Middle frontal gyrus (tissue), 1 donor: ENCODE results near the gene SPDEF.

Experiments used
- DNase-seq: peaks from one replicate; pipeline ENCODE4 v3.0.0-alpha.2; 2015; ENCODE audit warnings: low spot score; ENCODE audit errors: extremely low spot score

SPDEF gene

DNA sequence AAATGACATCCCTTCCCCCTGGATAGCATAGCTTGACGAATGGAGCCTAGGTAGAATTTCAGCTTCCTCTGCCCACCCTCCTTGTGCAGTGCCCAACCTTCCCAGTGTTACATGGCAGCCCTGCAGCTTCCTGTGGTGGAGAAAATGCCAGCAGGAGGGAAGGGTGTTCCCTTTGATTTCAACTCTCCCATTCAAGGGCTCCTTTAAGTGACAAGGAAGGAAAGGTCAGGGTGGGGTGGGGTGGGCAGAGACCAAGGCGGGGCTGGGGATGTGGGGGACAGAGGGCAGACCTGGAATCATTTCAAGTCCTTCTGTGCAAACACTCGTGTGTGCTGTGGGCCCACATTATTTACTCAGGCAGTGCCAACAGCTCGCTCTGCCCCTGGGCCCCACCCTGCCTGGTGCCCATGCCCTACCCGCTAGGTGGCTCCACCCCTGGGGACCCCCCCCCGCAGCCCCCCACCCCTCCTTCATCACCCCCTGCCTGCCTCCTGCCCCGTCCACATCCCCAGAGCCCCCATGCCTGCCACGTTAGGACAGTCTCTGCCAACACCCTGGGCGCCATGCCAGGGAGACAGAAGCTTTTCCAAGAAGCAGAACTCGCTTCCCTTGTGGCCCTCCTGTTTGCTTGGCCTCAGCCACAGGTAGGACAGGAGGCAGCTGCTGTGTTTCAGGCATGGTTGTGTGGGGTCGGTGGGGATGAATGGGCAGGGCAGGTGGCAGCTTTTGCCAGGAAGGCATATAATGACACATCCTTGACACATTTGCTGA, 9.4 kb downstream of the SPDEF start:
- DNase-seq: no peak

DNA sequence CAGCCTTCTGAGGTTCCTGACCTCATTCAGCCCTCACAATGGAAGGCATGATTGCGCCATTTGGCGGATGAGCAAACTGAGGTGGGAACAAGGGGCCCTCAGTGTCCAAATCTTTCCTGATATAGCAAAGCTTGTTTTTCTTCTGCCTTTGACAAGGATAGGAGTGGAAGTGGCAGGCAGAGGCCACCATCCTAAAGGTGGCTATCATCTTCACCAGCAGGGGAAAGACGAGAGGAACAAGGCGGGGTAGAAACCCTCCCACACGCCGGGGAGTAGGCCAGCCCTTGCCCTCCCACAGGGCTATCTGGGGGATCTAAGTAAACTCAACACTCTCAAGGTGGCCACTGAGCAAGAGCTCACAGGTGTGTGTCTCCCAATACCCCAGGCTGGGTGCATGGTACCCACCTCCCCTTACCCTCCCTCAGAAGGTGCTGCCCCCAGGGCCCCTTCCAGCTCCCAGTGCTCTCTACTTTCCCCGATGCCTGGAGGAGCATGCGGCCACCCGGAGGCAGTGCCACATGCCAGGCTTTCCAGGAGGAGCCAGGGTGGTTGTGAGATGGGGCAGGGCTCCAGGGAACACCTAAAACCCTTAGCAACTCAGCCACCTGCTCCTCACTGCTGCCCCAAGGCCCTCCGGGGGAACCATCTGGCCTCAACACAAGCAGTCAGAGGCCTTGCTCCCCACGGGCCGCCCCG, 11.2 kb downstream of the SPDEF start:
- DNase-seq: no peak

DNA sequence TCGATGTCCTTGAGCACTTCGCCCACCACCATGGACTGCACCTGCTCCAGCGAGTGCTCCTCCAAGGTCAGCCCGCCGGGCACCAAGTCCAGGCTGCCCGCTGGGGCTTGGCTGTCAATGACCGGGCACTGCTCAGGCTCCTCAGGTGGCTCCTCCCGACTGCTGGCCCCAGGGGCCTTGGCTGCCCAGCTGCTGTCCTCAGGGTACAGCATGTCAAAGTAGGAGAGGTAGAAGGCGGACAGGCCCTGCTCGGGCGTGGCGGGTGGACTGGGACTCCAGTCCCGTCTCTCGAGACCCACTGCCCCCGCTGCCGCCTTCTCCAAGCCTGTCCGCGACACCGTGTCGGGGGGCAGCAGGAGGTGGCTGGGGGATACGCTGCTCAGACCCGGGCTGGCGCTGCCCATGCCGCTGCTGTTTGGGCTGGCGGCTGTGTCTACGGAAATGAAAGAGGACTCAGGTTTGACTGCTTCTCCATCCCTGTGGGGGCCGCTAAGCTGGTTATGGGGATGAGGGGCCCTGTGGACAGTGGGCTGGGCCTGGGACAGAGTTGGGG, 12.0 kb downstream of the SPDEF start:
- DNase-seq: no peak

DNA sequence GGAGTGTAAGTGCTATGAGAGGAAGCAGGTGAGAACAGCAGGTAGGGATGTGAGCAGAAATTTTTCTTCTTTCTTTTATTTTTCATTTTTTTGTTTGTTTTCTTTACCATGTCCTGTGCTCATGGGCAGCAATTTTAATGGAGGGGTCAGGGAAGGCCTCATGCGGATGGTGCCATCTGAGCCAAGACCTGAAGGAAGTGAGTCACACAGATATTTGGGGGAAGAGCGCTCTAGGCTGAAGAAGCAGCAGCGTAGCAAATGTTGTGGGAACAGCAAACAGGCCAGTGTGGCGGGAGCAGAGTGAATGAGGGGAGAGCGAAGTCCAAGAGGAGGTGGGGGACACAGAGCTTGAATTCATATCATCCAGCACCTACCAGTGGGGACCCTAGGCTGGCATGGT, 12.7 kb downstream of the SPDEF start:
- DNase-seq: no peak

DNA sequence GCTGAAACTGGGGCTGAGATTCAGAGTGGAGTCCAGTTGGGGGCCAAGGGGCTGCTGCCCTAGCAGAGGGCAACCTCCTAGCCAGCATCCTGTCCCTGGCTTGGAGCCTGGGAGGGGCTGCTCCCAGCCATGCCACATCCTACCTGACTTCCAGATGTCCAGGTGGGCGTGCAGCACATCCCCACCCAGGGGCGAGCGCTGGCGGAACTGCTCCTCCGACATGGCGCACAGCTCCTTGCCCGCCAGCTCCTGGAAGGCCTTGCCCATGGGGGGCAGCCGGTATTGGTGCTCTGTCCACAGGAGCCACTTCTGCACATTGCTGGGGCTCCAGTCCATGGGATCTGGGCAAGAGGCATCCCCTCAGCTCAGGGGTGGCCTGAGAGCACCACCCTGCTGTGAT, 15.3 kb downstream of the SPDEF start:
- DNase-seq: no peak

DNA sequence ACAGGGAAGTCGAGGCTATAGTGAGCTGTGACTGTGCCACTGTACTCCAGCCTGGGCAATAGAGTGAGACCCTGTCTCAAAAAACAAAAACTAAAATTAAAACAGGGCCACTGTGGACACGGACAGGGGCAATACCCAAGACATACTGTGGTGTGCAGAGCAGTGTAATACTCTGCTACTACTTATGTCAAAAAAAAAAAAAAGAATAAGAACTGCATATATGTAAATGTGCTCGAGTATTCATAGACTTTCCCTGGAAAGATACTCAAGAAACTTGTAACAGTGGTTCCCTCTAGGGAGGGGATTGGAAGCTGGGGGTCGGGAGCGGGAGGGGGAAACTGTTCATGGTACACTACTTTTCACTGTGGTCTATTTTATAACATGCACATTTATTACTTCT, 15.9 kb downstream of the SPDEF start:
- DNase-seq: no peak

DNA sequence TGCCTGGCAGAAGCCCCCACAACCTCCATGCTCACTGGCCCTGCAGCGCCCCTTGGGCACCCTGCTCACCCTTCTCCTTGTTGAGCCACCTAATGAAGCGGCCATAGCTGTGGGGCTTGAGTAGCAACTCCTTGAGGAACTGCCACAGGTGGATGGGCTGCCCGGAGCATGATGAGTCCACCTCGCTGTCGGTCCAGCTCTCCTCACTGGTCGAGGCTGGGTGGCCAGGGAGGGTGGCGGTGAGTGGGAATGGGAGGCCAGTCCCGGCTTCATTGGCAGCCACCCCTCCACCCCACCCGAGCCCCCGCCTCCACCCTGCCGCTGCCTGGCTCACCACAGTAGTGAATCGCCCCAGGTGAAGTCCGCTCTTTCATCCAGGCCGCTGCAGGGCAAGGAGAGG, 16.9 kb downstream of the SPDEF start:
- no peak for DNase-seq

DNA sequence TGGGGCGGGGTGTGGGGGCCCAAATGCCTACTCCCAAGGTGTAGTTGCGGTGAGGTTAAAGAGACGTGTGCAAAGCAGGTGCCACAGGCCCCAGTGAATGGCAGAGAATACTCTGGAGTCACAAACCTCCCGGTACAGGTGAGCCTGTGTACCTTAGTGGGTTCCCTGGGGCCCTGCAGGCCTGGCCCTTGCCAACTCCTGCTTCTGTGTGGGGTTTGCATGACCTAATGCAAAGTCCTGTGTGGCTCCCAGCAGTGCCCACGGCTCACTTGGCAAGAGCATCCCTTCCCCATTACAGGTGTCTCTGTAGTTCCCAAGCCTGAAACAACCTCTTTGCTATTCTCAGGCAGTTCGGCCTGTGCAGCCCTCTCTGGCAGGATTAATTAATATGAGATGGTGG, 17.5 kb downstream of the SPDEF start:
- no peak for DNase-seq

DNA sequence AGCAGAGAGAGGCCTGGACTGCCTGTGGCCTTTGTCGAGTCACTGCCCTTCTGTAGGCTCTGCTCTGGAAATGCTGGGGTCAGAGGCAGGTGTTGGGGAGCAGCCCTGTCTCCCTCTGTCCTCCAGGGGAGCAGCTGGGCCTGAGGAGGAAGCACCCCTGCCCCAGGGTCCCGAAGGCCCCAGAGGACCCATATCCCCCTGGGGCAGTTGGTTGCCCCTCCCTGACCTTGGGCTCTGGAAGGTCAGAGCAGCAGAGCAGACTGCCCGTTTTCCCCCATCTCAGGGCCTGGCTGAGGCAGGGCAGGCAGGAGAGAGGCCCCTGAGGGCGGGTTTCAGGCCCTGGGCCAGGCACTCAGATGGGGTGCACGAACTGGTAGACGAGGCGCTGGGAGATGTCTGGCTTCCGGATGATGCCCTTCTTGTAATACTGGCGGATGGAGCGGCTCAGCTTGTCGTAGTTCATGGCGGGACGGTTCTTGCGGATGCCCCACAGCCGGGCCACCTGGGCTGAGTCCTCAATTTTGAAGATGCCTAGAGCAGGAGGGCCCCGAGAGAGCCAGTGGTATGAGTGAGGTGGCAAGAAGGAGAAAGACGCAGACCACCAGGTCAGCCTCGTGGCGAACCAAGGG, 18.1 kb downstream of the SPDEF start:
- DNase-seq: no peak

DNA sequence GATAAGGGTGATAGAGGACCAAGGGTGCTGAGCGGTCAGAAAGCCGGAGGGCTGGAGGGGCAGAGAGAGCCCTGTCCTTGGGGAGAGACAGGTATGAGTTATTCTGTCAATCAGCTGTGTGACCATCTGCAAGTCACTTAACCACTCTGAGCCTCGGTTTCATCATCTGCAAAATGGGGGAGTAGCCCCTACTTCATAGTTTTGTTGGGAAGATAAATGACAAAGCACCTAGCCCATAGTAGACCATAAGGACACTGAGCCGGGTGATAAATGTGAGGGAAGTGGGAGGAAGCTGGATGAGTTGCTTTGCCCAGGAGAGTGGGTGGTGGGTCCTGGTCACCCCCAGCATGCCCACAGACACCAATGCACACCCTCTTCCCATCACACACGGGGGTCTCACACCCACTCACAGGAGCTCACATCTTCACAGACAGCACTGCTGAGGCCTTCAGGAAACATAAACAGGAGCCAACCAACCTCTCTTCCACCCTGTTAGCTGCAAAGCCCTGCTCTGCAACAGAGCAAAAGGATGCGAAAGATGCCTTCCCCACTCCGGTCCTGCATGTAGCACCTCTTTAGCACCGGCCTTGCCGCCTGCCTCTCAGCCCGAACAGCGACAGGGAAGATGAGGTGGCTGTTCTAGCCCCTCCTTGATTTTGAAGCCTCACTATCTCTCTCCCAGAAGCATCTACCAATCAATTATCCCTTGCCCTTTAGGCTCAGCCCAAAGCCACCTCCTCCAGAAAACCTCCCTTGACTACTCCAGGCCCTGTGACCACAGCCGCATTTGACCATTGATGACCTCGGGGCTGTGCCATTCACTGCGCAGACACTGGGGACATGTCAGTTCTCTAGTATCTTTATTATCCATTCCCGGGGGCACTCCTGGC, 18.9 kb downstream of the SPDEF start:
- DNase-seq: no peak

DNA sequence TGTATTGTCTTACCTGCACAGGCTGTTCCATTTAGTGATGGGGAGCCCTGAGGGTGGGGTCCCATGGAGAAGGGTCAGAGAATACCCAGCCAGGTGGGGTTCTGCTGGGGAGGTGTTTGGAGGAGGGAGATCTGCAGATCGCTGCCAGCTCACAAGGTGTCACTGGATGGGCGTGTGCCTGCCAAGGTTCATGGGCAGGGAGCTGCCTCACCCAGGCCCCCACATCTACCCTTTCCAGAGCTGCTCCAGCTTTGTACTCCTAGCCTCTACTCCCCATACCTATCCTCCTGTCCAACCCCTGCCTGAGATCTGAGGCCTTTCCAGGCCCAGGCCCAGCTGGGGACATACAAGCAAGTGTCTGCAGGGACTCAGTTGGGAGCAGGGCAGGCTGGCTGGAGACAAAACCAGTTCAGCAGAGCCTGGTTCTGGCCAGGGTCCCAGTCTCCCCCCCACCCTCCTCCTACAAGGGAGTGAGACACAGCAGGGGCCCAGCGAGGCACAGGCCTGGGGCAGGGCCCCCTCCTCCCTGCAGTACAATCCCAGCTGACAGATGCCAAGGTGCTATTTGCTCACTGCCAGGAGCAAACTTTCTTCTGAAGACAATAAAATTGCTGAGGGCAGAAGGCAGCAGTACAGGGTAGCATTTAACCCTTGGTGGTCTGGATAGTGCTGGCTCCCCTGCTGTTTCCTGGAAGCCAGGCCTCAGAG, 19.7 kb downstream of the SPDEF start:
- no peak for DNase-seq

DNA sequence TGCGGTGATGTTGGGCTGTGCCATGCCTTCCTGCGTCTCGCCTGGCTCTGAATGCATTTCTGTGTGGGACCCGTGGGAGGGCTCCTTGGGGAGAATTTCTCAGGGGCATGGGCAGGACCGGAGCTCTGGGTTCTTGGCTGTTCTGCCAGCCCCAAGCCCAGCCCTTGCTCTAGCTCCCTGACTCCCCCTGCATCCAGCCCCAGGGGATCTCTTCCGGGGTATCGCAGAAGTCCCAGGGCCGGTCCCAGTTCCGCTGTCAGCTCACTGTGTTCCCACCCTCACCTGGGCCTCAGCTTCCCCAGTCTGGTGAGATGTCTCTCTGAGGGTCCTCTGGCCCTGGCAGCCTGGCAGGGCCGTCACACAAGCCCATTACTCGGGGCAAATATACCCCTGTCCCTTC, 20.5 kb downstream of the SPDEF start:
- DNase-seq: no peak

DNA sequence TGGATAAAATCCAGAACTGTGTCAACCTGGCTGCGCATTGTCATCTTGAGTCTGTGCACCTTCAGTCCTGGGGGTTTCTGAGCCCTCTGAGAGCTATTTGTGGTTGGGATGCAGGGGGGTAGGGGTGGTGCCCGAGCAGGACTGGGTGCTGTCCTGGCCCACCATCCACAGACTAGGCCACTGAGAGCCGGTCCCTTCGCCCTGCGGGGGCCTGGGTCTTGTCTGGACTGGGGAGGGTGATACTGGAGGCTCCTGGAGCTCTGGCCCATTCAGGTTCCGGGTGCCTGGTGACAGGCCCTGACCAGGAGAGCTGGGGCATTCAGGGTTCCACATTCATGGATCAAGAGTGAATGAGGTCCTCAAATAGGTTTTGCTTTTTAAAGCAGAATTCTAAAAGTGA, 20.9 kb downstream of the SPDEF start:
- no peak for DNase-seq

DNA sequence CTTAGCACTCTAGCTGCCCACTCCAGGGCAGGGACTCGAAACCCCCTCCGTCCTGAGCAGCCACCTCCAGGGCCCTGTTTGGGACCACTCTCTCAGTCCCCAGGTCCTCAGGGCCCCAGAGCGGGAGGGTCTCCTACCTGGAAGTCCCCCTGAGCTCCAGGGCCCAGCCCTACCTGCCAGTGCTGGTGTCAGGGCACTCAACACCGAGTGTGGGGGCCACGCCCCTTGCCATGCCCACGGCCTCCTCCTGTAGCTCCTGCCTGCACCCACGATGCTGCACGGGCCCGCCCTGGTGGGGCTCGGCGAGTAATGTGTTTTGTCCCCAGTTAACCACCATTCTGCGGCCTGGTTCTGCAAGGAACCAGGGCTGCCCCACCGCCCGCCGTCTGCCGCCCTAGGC, 21.5 kb downstream of the SPDEF start:
- DNase-seq: no peak

DNA sequence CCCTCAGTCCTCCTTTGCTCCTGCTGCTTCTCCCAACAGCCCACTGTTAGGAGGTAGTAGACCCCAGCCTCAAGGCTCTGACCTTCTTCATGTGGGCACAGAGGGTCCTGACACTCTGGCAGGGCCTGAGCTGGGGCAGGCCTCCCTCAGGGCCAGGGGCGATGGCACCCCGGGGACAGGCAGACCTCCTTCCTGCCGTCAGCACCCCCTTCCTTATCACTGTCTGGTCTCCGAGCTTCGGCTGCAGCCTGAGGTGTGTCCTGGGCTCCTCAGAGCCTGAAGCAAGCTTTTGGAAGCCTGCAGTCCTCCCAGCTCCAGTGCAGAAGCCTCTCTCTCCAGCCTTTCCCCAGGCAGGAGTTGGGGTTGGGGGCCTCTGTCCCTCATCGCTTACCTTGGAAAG, 22.0 kb downstream of the SPDEF start:
- no peak for DNase-seq

DNA sequence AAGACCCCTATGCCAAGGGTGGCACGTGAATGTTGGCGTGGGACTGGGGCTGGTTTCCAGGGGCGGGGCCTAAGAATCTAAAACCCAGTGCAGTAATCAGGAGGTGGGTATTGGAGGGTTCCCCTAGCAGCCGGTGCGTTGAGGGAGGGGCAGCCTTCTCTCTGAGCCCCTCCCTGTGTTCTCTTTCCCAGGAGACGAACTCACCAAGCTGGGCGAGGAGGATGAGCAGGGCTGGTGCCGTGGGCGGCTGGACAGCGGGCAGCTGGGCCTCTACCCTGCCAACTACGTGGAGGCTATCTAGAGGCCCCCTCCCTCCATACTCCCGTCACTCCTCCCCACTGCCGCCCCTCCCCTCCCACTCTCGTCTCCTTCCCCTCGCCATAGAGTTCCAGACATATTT, 23.9 kb downstream of the SPDEF start:
- DNase-seq: no peak

DNA sequence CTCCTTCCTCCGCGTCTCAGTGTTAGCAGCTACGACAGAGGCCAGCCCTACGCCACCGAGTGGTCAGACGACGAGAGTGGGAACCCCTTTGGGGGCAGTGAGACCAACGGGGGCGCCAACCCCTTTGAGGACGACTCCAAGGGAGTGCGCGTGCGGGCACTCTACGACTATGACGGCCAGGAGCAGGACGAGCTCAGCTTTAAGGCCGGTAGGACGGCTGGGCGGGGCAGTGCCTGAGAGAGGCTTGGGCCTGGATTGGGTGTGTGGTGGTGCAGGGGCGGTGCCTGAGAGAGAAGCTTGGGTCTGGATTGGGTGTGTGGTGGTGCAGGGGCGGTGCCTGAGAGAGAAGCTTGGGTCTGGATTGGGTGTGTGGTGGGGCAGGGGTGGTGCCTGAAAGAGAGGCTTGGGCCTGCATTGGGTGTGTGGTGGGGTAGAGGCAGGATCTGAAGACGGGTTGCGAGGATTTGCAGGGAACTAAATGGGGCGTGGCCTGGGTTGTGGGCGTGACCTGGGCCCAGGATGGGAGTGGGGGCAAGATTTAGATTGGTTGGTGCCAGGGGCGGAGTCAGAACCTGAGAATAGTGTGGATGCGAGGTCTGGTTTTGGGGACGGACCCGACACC, 24.4 kb downstream of the SPDEF start:
- no peak for DNase-seq

DNA sequence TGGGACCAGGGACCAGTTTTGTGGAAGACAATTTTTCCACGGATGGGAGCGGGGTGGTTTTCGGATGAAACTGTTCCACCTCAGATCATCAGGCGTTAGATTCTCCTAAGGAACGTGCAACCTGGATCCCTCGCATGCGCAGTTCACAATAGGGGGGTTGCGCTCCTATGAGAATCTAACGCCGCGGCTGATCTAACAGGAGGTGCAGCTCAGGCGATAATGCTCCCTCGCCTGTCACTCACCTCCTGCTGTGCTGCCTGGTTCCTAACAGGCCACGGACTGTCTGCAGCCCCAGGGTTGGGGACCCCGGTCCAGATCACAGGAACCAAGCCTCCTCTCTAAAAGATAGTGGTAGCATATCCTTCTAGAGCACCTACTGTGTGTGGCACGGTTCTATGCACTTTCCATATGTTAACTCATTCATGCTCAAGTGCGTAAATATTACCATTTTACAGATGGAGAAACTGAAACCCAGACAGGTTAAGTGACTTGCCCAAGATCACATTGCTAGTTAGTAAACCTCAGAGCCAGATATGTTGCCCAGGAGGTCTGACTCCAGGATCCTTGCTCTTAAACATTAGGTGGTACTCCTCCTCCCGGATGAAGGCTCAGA, 25.3 kb downstream of the SPDEF start:
- DNase-seq: no peak

DNA sequence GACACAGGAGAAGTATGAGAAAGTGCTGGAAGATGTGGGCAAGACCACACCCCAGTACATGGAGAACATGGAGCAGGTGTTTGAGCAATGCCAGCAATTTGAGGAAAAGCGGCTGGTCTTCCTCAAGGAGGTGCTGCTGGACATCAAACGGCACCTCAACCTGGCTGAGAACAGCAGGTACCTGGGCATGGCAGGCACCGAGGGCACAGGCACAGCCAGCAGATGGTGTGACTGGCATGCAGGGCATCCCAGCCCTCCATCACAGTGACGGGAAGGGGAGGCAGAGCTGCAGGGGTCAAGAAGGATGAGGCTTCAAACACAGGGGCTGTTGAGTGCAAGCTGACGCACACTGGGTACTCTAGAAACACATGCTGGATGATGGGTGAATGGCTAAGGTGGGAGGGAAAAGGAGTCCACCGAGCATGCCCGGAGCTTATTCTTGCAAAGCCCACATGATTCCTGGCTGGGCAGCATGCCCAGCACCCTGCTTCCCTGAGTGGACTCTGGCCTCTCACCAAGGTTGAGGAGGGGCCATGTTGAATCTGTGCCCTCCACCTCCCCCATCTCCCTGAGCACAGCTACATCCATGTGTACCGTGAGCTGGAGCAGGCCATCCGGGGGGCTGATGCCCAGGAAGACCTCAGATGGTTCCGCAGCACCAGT, 26.3 kb downstream of the SPDEF start:
- DNase-seq: no peak
